Testis (tissue), 3 donors: ENCODE data around the gene NOP9. TPM values are rescaled to one million over a fixed set of nuclear protein-coding genes. Genes with fewer than 3 reads are reported as not detected.

ENCODE experiments used
- DNase-seq: peaks from one replicate; pipeline ENCODE4 v3.0.0-alpha.2; 2019
- H3K27ac ChIP-seq, 2 donors: fragments of 200-600 bp; sonication (generic); one replicate each; pipeline ENCODE4 v1.5.1; 2019
- H3K27me3 ChIP-seq: fragments of 200-600 bp; sonication (generic); one replicate; pipeline ENCODE4 v1.5.1; 2019
- H3K36me3 ChIP-seq: fragments of 200-600 bp; sonication (generic); one replicate; pipeline ENCODE4 v1.5.1; 2017; ENCODE audit warnings: low read depth; ENCODE audit errors: missing control alignments
- H3K4me1 ChIP-seq: fragments of 200-600 bp; sonication (generic); one replicate; pipeline ENCODE4 v1.5.1; 2019
- H3K4me3 ChIP-seq, 2 donors: fragments of 200-600 bp; sonication (generic); one replicate each; pipeline ENCODE4 v1.5.1; 2017 to 2019
- H3K9me3 ChIP-seq: fragments of 200-600 bp; sonication (generic); one replicate; pipeline ENCODE4 v1.5.1; 2017
- POLR2A ChIP-seq: fragments of 450-650 bp; IDR thresholded peaks from one replicate; pipeline ENCODE4 v1.6.1; 2017; ENCODE audit warnings: antibody characterized with exemption, mild to moderate bottlenecking, moderate library complexity
- WGBS, 2 donors: methylation state at CpG; one replicate each; pipeline ENCODE4 v1.1.5; 2018; 5-methylcytosine and 5-hydroxymethylcytosine counted together
- intact Hi-C: fragments of 100-400 bp; cut with DNase I; formaldehyde crosslinking; loops from one replicate; pipeline ENCODE4 v1.15.1; 2023; ENCODE audit warnings: low total_unique reads
- polyA plus RNA-seq: library from polyadenylated mRNA; stranded (reverse); fragments of 350-450 nt; fragmentation: Illumina TruSeq; extraction: RNeasy Lipid Tissue Mini Kit (QIAGEN cat#74804); gene quantifications from one replicate; pipeline ENCODE4 v1.2.3, GENCODE V29; 2014; ENCODE audit warnings: low read depth, low replicate concordance; ENCODE audit not compliant: insufficient read depth
- total RNA-seq, 2 donors: library from RNA; depleted of rRNA; stranded (reverse); fragments of >200 nt; gene quantifications; one replicate each; pipeline ENCODE4 v1.2.3, GENCODE V29; 2016
- TF ChIP-seq, protein P1 (sequence below), 3 experiments: fragments of 450-650 bp in 2 of 3; fragments of 200-600 bp in 1 of 3; sonication (generic) in 1 of 3; IDR thresholded peaks; one replicate each; pipeline ENCODE4 v1.5.1; 2016 to 2019; ENCODE audit warnings: antibody characterized with exemption in 3 of 3, mild to moderate bottlenecking in 2 of 3, moderate library complexity in 1 of 3

NOP9 gene
- total and polyA plus RNA-seq, 3 donors from 2014 or later = 20.1 to 27.6 (median 25.0) TPM

DNA sequence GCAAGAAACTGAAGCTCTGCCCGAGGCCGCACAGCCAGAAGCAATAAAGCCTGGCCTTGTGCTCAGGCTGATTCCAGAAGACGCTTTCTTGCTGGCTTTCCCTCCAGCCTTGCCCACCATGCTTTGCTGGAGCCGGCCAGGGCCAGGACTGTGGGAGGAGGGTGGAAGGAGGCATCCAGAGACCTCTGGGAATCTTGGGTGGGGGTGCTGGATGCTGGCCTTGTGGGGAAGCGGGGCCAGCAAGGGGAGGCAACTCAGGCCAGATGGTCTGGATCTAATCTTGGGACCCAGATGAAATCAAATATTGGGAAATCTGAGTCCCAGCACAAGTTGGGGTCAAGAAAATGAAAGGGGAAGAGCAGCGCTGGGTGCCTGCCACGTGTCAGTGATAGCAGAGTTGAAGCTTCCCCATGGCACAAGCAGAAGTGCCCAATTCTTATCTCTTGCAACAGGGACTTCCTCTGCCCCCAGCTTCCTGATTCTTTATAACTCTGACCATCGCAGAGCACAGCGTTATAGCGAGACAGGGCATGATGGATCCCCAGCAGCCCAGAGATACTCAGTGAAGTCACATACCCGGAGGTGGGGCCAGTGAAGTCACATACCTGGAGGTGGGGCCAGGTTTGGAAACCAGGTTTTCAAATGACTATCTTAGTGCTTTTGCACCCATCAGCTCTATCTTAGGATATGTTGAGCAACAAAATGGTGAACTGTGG lies 21.9 kb upstream of the NOP9 start:
- H3K27ac ChIP-seq = no peak overlapping the region
- H3K27me3 ChIP-seq = no peaks in the 10 kb centered on the region
- H3K4me1 ChIP-seq = no peaks in the 10 kb centered on the region
- TF ChIP-seq, protein P1, sequence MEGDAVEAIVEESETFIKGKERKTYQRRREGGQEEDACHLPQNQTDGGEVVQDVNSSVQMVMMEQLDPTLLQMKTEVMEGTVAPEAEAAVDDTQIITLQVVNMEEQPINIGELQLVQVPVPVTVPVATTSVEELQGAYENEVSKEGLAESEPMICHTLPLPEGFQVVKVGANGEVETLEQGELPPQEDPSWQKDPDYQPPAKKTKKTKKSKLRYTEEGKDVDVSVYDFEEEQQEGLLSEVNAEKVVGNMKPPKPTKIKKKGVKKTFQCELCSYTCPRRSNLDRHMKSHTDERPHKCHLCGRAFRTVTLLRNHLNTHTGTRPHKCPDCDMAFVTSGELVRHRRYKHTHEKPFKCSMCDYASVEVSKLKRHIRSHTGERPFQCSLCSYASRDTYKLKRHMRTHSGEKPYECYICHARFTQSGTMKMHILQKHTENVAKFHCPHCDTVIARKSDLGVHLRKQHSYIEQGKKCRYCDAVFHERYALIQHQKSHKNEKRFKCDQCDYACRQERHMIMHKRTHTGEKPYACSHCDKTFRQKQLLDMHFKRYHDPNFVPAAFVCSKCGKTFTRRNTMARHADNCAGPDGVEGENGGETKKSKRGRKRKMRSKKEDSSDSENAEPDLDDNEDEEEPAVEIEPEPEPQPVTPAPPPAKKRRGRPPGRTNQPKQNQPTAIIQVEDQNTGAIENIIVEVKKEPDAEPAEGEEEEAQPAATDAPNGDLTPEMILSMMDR (IDR thresholded peaks at IDR 0.05) = no peak
- TF ChIP-seq POLR2A = no peak
- no peaks in the 10 kb centered on the region for H3K9me3 ChIP-seq
- intact Hi-C loops = no loop called here
- 84 to 87% methylated on average over 11 of the region's 11 CpGs for WGBS, 2 donors
- no peaks in the 10 kb centered on the region for H3K36me3 ChIP-seq
- no peak for DNase-seq
- no peak overlapping the region for H3K4me3 ChIP-seq

DNA sequence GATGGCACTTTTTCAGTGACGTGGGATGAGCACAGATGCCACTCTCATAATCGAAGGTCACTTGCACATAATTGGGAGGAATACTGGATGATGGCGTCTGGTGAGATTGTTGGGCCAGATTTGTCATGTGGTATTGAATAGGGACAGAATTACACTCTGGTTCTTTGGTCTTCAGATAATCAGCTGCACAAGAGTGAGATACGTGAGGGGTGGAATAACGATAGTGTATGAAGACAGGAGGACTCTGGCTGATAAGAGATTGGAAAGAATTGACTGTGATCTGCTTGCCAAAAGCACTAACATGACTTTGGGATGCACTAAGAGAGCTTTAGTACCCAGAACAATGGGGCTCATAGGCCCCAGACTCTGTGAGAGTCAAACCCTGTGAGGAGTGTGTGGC lies 21.2 kb upstream of the NOP9 start:
- TF ChIP-seq POLR2A = no peak
- TF ChIP-seq, protein P1 (IDR thresholded peaks at IDR 0.05) = no peak
- Histone ChIP-seq H3K9me3 (no peaks in the 10 kb centered on the region), H3K27ac (no peak overlapping the region), H3K27me3 (no peaks in the 10 kb centered on the region), H3K36me3 (no peaks in the 10 kb centered on the region), H3K4me3 (no peak overlapping the region), H3K4me1 (no peaks in the 10 kb centered on the region)
- intact Hi-C loops = no loop called here
- 89 to 90% methylated on average over 5 of the region's 5 CpGs for WGBS, 2 donors
- no peak for DNase-seq

DNA sequence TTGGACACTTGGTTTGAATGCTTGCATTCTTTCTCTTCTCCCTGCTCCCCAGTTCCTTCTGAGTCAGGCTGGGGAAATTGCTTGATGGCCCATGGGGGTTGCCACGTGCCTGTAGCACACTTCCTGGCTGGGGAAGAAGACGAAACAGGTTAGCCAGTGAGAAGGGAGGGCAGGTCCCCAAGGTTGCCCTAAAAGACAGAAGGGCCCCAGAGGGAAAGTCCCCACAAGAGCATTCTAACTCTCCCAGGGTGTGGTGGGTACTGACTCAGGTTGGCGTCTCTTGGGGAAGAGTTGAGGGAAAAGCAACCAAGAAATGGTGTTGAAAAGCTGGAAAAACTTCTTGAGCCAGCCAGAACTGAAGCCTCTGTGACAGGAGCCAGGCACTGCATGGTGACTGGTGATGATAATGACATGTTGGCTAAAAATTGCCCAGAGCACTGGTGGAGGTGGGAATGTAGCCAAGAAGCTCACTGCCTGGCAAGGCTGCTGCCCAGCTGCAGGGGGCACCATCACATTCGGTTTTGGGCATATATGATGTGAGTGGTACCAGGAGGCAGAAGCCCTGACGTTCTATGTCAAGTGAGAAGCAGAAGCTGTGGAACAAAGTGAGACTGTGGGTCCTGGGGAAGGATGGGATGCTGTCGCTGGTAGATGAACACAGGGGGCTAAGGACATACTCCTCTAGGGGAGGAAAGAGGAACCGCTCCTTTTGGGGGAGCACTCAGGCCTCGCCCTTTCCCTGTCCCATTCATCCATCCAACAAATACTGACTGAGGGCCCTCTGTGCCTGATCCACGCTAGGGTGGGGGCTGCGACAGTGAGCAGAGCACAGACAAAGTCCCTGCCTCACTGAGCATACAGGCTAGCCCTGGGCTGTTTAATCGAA lies 20.1 kb upstream of the NOP9 start:
- intact Hi-C loops = no loop called here
- 84 to 88% methylated on average over 11 of the region's 11 CpGs for WGBS, 2 donors
- DNase-seq = no peak
- Histone ChIP-seq H3K27ac (no peak overlapping the region), H3K4me3 (no peak overlapping the region), H3K4me1 (no peaks in the 10 kb centered on the region), H3K9me3 (no peaks in the 10 kb centered on the region), H3K36me3 (no peaks in the 10 kb centered on the region), H3K27me3 (no peaks in the 10 kb centered on the region)
- TF ChIP-seq POLR2A = no peak
- TF ChIP-seq, protein P1 (IDR thresholded peaks at IDR 0.05) = no peak

DNA sequence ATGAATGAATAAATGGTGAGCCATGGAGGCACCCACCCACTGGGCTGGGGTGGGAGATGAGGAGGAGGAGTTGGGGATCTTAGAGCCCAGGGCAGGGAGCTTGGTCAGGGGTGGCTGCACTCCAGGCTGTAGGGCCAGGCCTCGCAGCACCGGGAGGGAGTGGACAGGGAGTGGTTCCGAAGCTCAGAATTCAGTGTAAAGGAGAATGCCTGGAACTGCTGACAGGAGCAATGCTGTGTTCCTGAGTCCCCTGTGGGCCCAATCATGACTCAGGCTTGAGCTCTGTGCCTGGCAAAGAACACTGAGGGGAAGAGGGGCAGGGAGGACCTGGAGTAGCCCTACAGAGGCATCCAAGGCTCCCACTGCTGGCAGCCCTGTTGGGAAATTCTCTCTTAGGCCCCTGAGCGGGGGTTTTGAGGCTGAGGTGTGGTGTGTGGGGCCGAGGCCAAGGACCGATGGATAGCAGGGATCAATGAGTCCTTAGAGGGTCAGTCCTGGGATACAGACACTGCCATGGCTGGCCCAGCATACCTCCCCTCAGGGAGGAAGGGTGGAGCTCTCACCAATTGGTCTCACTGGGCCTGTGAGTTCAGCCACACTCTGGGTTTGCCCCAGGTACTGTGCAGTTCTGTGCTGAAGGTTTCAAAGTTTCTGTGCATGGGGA lies 18.7 kb upstream of the NOP9 start:
- 80 to 88% methylated on average over 4 to 6 of the region's 6 CpGs for WGBS, 2 donors
- Histone ChIP-seq H3K9me3 (no peaks in the 10 kb centered on the region), H3K27me3 (no peaks in the 10 kb centered on the region), H3K4me3 (no peak overlapping the region), H3K4me1 (no peaks in the 10 kb centered on the region), H3K27ac (no peak overlapping the region), H3K36me3 (no peaks in the 10 kb centered on the region)
- intact Hi-C loops = no loop called here
- no peak for TF ChIP-seq POLR2A
- TF ChIP-seq, protein P1 (IDR thresholded peaks at IDR 0.05) = no peak
- no peak for DNase-seq
